A673 (cell line): ENCODE data around the gene RNF157. TPM values are rescaled to one million over a fixed set of nuclear protein-coding genes. Genes with fewer than 3 reads are reported as not detected.

ENCODE experiments used
- BruUV-seq: library from RNA; stranded (reverse); fragments of 400-500 nt; replicated peaks from 2 replicates; lab custom pipeline; 2021; lab: Mats Ljungman, UMichigan
- CTCF ChIA-PET: fragments of 300-600 bp; sonication (Branson Sonifier 250); formaldehyde crosslinking; loops from one replicate; lab custom pipeline; 2022; ENCODE audit warnings: antibody characterized with exemption; lab: Charles Lee
- POLR2A ChIA-PET: fragments of 300-600 bp; sonication (Branson Sonifier 250); formaldehyde crosslinking; loops from one replicate; lab custom pipeline; 2022; ENCODE audit warnings: antibody characterized with exemption; ENCODE audit not compliant: low non-redundant PET; lab: Charles Lee
- DNase-seq: peaks from one replicate; pipeline ENCODE4 v3.0.0-alpha.2; 2015; ENCODE audit warnings: low spot score
- H3K27ac ChIP-seq: fragments of 200-600 bp; sonication (generic); 2 replicates; pipeline ENCODE4 v1.5.1; 2016; ENCODE audit warnings: mixed run types, low read depth, mild to moderate bottlenecking, mixed read lengths, antibody characterized with exemption, low read length; ENCODE audit not compliant: poor library complexity, severe bottlenecking
- H3K27me3 ChIP-seq: fragments of 200-600 bp; sonication (generic); replicated peaks from 2 replicates; pipeline ENCODE4 v1.6.1; 2017; ENCODE audit warnings: mixed run types, low read depth, mild to moderate bottlenecking, mixed read lengths, antibody characterized with exemption, low read length; ENCODE audit not compliant: insufficient read depth, poor library complexity
- H3K36me3 ChIP-seq: fragments of 200-600 bp; sonication (generic); 2 replicates; pipeline ENCODE4 v1.6.1; 2016; ENCODE audit warnings: mixed run types, mild to moderate bottlenecking, mixed read lengths, antibody characterized with exemption, low read length; ENCODE audit not compliant: insufficient read depth, poor library complexity, severe bottlenecking
- H3K4me1 ChIP-seq: fragments of 200-600 bp; sonication (generic); 2 replicates; pipeline ENCODE4 v1.6.1; 2017; ENCODE audit warnings: mixed run types, mild to moderate bottlenecking, mixed read lengths, antibody characterized with exemption, low read length; ENCODE audit not compliant: insufficient read depth, poor library complexity, severe bottlenecking
- H3K4me3 ChIP-seq: fragments of 200-600 bp; sonication (generic); 2 replicates; pipeline ENCODE4 v1.5.1; 2016; ENCODE audit warnings: low read depth, mixed run types, mild to moderate bottlenecking, mixed read lengths, low read length; ENCODE audit not compliant: poor library complexity, severe bottlenecking
- H3K9me3 ChIP-seq: fragments of 200-600 bp; sonication (generic); 2 replicates; pipeline ENCODE4 v1.6.1; 2016; ENCODE audit warnings: mixed run types, low read depth, mild to moderate bottlenecking, mixed read lengths, antibody characterized with exemption, low read length; ENCODE audit not compliant: poor library complexity, severe bottlenecking
- EZH2 ChIP-seq: fragments of 200-600 bp; sonication (generic); IDR thresholded peaks from 2 replicates; pipeline ENCODE4 v1.6.1; 2017; ENCODE audit warnings: borderline replicate concordance, low read depth, mild to moderate bottlenecking, mixed read lengths, antibody characterized with exemption, low read length; ENCODE audit not compliant: poor library complexity, severe bottlenecking
- intact Hi-C: fragments of 100-400 bp; cut with micrococcal nuclease; formaldehyde crosslinking; loops from one replicate; pipeline ENCODE4 v1.10.0; 2022; ENCODE audit not compliant: unreplicated experiment
- total RNA-seq: library from RNA; stranded (reverse); gene quantifications from 2 replicates; pipeline ENCODE4 v1.2.3, GENCODE V29; 2021
- TF ChIP-seq, protein P1 (sequence below): fragments of 300-800, 200-600 bp; sonication (generic); conservative IDR thresholded peaks from 2 replicates; pipeline ENCODE4 v1.5.1; 2017; ENCODE audit warnings: low read depth, mild to moderate bottlenecking, antibody characterized with exemption, low read length, moderate library complexity, mixed read lengths

Gene RNF157
- total RNA-seq, 1 experiment from 2014 or later: 0.56 TPM

DNA sequence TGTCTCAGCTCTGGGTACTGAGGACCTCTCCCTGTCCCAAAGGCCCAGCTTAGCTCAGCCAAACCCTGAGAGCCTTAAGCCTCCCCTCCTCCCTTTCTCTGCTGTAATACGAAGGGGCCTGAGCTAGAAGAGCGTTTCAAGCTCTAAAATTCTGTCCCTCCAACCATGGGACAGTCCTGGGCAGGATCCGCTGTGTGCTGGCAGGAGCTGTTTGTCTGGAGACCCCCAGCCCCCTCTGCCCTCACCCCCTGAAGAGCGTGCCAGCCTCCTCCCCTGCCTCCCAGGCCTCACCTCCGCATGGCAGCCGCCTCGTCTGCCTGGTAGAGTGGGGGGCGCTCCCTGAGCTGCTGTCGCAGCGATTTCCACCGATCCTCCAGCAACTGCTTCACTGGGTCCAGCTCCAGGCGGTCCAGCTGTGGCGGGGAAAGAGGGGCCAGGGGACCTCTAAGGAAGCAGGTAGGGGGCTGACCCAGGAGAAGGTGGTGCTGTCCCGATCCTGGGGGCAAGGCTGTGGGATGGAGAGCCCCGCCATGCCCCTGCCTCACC is 39.5 kb upstream of the RNF157 start:
- Histone ChIP-seq H3K27ac (no peak overlapping the region), H3K4me1 (no peaks in the 10 kb centered on the region), H3K36me3 (no peaks in the 10 kb centered on the region), H3K9me3 (no peaks in the 10 kb centered on the region), H3K4me3 (no peak overlapping the region), H3K27me3 (no peaks in the 10 kb centered on the region)
- no TSS peak for BruUV-seq
- intact Hi-C loops: loop anchor here (1.0 kb wide), 2 partner anchors 159 to 266 kb away; no protein-coding TSS in a partner anchor
- POLR2A ChIA-PET: no interaction called here
- CTCF ChIA-PET: interaction anchor here (0.5 to 3.0 kb wide), 14 partner anchors 9 to 432 kb away, joined by 3 to 21 read pairs (median 4); partner anchors contain the start of genes CDK3 and UBALD2
- DNase-seq: no peak
- TF ChIP-seq, protein P1, sequence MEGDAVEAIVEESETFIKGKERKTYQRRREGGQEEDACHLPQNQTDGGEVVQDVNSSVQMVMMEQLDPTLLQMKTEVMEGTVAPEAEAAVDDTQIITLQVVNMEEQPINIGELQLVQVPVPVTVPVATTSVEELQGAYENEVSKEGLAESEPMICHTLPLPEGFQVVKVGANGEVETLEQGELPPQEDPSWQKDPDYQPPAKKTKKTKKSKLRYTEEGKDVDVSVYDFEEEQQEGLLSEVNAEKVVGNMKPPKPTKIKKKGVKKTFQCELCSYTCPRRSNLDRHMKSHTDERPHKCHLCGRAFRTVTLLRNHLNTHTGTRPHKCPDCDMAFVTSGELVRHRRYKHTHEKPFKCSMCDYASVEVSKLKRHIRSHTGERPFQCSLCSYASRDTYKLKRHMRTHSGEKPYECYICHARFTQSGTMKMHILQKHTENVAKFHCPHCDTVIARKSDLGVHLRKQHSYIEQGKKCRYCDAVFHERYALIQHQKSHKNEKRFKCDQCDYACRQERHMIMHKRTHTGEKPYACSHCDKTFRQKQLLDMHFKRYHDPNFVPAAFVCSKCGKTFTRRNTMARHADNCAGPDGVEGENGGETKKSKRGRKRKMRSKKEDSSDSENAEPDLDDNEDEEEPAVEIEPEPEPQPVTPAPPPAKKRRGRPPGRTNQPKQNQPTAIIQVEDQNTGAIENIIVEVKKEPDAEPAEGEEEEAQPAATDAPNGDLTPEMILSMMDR: no peak
- TF ChIP-seq EZH2: no peak

DNA sequence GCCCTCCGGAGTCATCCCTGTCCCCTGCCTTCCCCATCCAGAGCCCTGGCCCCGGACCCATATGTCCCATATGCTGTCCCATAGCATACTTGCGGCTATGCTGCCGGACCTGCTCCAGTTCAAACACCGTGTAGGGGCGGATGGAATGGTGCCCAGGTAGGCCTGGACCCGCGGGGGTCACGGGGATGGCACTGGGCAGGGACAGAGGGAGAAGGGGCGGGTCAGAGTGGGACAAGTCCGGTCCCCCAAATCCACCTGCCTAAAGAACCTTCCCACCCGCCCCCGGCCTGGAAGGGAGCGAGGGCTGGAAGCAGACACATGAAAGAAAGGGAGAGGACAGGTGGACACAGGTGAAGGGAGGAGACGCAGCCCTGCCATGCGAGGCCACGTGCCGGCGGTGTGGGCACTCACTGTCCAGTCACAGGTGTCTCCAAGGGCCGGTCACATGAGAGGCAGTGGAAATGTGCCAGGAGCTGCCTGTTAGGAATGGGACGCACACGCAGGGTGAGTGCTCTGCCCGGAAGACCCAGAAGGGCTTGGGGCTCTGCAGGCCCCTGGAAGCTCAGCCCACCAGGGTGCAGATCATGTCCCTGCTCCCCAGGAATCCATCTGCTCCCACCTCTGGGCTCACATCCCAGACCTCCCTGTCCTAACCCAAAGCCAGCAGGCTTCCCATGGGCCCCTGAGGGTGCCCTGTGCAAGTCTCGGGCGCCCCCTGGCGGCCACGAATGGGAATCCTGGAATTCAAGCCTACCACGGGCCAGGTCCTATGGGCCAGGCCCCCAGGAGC is 38.9 kb upstream of the RNF157 start:
- POLR2A ChIA-PET: no interaction called here
- H3K36me3 ChIP-seq: no peaks in the 10 kb centered on the region
- no TSS peak for BruUV-seq
- no peak overlapping the region for H3K4me3 ChIP-seq
- no peaks in the 10 kb centered on the region for H3K4me1 ChIP-seq
- CTCF ChIA-PET: interaction anchor here (0.6 to 3.0 kb wide), 15 partner anchors 8 to 1001 kb away, joined by 3 to 21 read pairs (median 4); partner anchors contain the start of genes CDK3 and UBALD2
- no peak overlapping the region for H3K27ac ChIP-seq
- intact Hi-C loops: loop anchor here (1.0 kb wide), 2 partner anchors 158 to 265 kb away; no protein-coding TSS in a partner anchor
- peak; percentile 86 for DNase-seq
- no peaks in the 10 kb centered on the region for H3K9me3 ChIP-seq
- H3K27me3 ChIP-seq: no peaks in the 10 kb centered on the region
- TF ChIP-seq, protein P1: peak; percentile 97
- no peak for TF ChIP-seq EZH2

DNA sequence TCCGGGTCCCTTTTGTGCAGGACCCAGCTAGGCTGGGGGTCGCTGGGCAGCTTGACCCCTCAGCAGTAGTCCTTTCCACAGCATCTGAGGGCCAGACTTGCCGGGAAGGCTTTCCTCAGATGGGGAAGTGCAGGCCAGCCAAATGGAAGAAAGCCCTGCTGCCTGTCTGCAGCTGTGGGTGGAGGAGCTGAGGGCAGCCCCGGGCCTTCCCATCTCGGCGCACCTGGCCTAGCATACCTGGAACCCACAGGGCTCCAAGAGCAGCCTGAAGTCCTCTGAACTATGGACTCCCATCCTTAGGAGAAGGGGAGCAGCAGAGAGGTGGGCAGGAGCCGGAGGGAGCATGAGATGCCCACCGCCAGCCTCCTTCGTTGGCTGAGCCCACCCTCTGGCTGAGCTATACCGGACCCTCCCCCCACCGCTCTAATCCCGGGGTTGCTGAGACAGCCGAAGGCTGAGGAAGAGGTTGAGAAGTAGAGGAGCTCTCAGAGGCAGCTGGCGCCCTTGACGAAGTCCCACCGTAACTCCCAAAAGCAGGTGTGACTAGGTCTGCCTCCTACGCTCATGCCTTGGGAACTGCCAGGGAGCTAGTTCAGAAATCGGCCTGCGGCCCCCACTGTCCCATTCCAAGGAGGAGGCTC is 38.1 kb upstream of the RNF157 start:
- Histone ChIP-seq H3K36me3 (no peaks in the 10 kb centered on the region), H3K27me3 (no peaks in the 10 kb centered on the region), H3K4me1 (no peaks in the 10 kb centered on the region), H3K4me3 (no peak overlapping the region), H3K9me3 (no peaks in the 10 kb centered on the region), H3K27ac (no peak overlapping the region)
- DNase-seq: no peak
- intact Hi-C loops: no loop called here
- ChIA-PET CTCF (interaction anchor here (0.6 to 3.0 kb wide), 3 partner anchors 157 to 1000 kb away, joined by 3 to 21 read pairs (median 3); no protein-coding TSS in a partner anchor), POLR2A (interaction anchor here (0.5 to 0.7 kb wide), 2 partner anchors 14 to 230 kb away, joined by 3 read pairs; no protein-coding TSS in a partner anchor)
- no TSS peak for BruUV-seq
- TF ChIP-seq EZH2: no peak
- TF ChIP-seq, protein P1: no peak
